Osteoblast (primary cell): Measurements from ENCODE around the gene P2RX1. TPM values are rescaled to one million over a fixed set of nuclear protein-coding genes. Genes with fewer than 3 reads are reported as not detected.

Experiments
- DNase-seq: peaks from one replicate; pipeline ENCODE4 v3.0.0; 2011; ENCODE audit warnings: low spot score, mixed read lengths; ENCODE audit not compliant: insufficient read length; ENCODE audit errors: missing footprints
- H2AFZ ChIP-seq: 2 replicates; pipeline ENCODE4 v1.6.0; 2011; ENCODE audit warnings: mild to moderate bottlenecking, low read length
- H3K27ac ChIP-seq: 2 replicates; pipeline ENCODE4 v1.5.1; 2011; ENCODE audit warnings: mild to moderate bottlenecking, low read depth, low read length, moderate library complexity
- H3K27me3 ChIP-seq: 2 replicates; pipeline ENCODE4 v1.6.0; 2012; ENCODE audit warnings: mild to moderate bottlenecking, control low read depth, inconsistent platforms, low read length, moderate library complexity; ENCODE audit not compliant: insufficient read depth
- H3K36me3 ChIP-seq: 2 replicates; pipeline ENCODE4 v1.5.1; 2011; ENCODE audit warnings: mild to moderate bottlenecking, low read length, control low read depth, moderate library complexity; ENCODE audit not compliant: insufficient read depth
- H3K4me1 ChIP-seq: 2 replicates; pipeline ENCODE4 v1.5.1; 2011; ENCODE audit warnings: mild to moderate bottlenecking, low read length, control low read depth, moderate library complexity; ENCODE audit not compliant: insufficient read depth
- H3K4me2 ChIP-seq: 2 replicates; pipeline ENCODE4 v1.6.0; 2011; ENCODE audit warnings: mild to moderate bottlenecking, low read length; ENCODE audit not compliant: insufficient read depth
- H3K4me3 ChIP-seq: fragments of 200-600 bp; sonication (generic); 3 replicates; pipeline ENCODE4 v1.5.1; 2012; ENCODE audit warnings: mild to moderate bottlenecking, low read length, inconsistent platforms; ENCODE audit not compliant: insufficient read depth
- H3K79me2 ChIP-seq: 2 replicates; pipeline ENCODE4 v1.6.0; 2012; ENCODE audit warnings: mild to moderate bottlenecking, low read length, control low read depth, inconsistent platforms; ENCODE audit not compliant: insufficient read depth
- H3K9me3 ChIP-seq: 2 replicates; pipeline ENCODE4 v1.5.1; 2011; ENCODE audit warnings: low read depth, low read length, control low read depth
- H4K20me1 ChIP-seq: 2 replicates; pipeline ENCODE4 v1.6.0; 2012; ENCODE audit warnings: mild to moderate bottlenecking, low read length, control low read depth; ENCODE audit not compliant: insufficient read depth
- CTCF ChIP-seq: IDR thresholded peaks from 2 replicates; pipeline ENCODE4 v1.5.1; 2011; ENCODE audit warnings: mild to moderate bottlenecking, low read depth, low read length, moderate library complexity; ENCODE audit errors: extremely low read depth
- total RNA-seq: library from RNA; depleted of rRNA; stranded (reverse); fragments of >200 nt; gene quantifications from 2 replicates; pipeline ENCODE4 v1.2.3, GENCODE V29; 2012

P2RX1 gene
- total RNA-seq, 1 donor = not detected

DNA sequence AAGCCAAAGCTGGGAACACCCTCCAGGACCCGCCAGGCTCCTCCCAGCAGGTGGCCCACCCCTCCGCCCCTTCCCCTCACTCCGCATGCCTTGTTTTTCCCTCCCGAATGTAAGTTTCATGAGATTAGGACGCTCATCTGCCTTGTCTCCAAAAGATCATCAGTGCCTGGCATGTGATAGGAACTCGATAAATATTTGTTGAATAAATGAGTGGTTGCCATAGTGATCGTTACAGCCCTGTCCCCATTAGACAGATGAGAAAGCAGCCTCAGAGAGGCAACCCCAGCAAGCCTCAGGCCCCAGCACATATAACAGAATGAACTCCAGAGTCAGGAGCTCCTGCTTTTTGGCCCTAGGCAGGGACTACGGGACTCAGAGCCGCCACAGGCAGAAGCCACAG, 28.5 kb downstream of the P2RX1 start:
- H3K4me3 ChIP-seq = no peak overlapping the region
- no peaks in the 10 kb centered on the region for H4K20me1 ChIP-seq
- peaks cover 50% of the 10 kb centered on the region for H3K4me1 ChIP-seq
- peak overlapping the region; percentile 73 for H3K27ac ChIP-seq
- no peaks in the 10 kb centered on the region for H3K9me3 ChIP-seq
- TF ChIP-seq CTCF = no peak
- no peak overlapping the region for H3K4me2 ChIP-seq
- DNase-seq = no peak
- peaks cover 31% of the 10 kb centered on the region for H3K79me2 ChIP-seq
- peaks cover 18% of the 10 kb centered on the region for H3K36me3 ChIP-seq
- peak overlapping the region; percentile 7 for H2AFZ ChIP-seq
- H3K27me3 ChIP-seq = no peaks in the 10 kb centered on the region

- H3K27me3 ChIP-seq = no peaks in the 10 kb centered on the region
- H3K36me3 ChIP-seq = peaks cover 22% of the 10 kb centered on the region
- H3K4me3 ChIP-seq = no peak overlapping the region
- H3K27ac ChIP-seq = peak overlapping the region; percentile 73
- peaks cover 50% of the 10 kb centered on the region for H3K4me1 ChIP-seq
- H2AFZ ChIP-seq = no peak overlapping the region
- DNase-seq = peak; percentile 84
- no peaks in the 10 kb centered on the region for H4K20me1 ChIP-seq
- H3K9me3 ChIP-seq = no peaks in the 10 kb centered on the region
- no peak overlapping the region for H3K4me2 ChIP-seq
- peaks cover 31% of the 10 kb centered on the region for H3K79me2 ChIP-seq
- no peak for TF ChIP-seq CTCF
These were observed 28.9 kb downstream of the P2RX1 start for GRCh38 chr17:3887394-3887793.

DNA sequence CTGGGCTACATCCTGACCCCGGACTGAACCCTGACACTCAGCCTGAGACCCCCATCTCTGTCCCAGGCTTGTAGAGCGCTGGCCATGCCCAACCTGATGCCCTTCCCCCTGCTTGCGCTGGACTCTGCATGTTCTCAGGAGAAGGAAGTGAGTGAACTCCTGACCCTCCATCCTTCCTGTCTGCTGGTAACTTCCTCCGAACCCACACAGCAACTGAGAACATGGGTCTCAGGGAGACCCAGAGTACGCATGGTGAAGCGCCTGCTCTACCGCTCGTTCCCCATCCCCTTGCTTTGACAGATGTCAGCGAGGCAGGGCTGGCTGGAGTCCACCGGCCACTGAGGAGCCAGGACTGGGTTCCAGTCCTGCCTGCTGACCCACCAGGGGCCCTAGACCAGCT, 29.5 kb downstream of the P2RX1 start:
- Histone ChIP-seq H4K20me1 (no peaks in the 10 kb centered on the region), H3K36me3 (peaks cover 28% of the 10 kb centered on the region), H3K4me2 (no peak overlapping the region), H3K9me3 (no peaks in the 10 kb centered on the region), H3K4me3 (no peak overlapping the region), H3K79me2 (peaks cover 31% of the 10 kb centered on the region), H3K27me3 (no peaks in the 10 kb centered on the region), H2AFZ (no peak overlapping the region), H3K4me1 (peaks cover 46% of the 10 kb centered on the region), H3K27ac (no peak overlapping the region)
- no peak for TF ChIP-seq CTCF
- DNase-seq = no peak

GRCh38 chr17:3885970-3886369, 30.3 kb downstream of the P2RX1 start:
- no peaks in the 10 kb centered on the region for H3K27me3 ChIP-seq
- TF ChIP-seq CTCF = no peak
- H3K36me3 ChIP-seq = peaks cover 28% of the 10 kb centered on the region
- no peaks in the 10 kb centered on the region for H3K9me3 ChIP-seq
- H3K4me2 ChIP-seq = no peak overlapping the region
- H3K4me1 ChIP-seq = peaks cover 38% of the 10 kb centered on the region
- H3K79me2 ChIP-seq = peaks cover 31% of the 10 kb centered on the region
- peak overlapping the region; percentile 53 for H3K27ac ChIP-seq
- H4K20me1 ChIP-seq = no peaks in the 10 kb centered on the region
- no peak overlapping the region for H2AFZ ChIP-seq
- H3K4me3 ChIP-seq = no peak overlapping the region
- DNase-seq = peak; percentile 97
